HepG2 (cell line): Measurements from ENCODE around the gene GCNT2. TPM values are rescaled to one million over a fixed set of nuclear protein-coding genes. Genes with fewer than 3 reads are reported as not detected.
A peak's percentile ranks its signal among the peaks of the same experiment; 100 is the strongest.

ENCODE experiments used
- AGO2 ChIP-seq: fragments of 200-400 bp; formaldehyde crosslinking; optimal IDR thresholded peaks from 2 replicates; pipeline ENCODE3; 2017; ENCODE audit warnings: mild to moderate bottlenecking, low read depth, low read length, moderate library complexity
- KLF12 ChIP-seq: sonication (generic); formaldehyde crosslinking; IDR thresholded peaks from 2 replicates; pipeline ENCODE4 v1.4.0; 2020; ENCODE audit warnings: missing genetic modification reagents, borderline replicate concordance
- ZNF446 ChIP-seq: sonication (generic); formaldehyde crosslinking; IDR thresholded peaks from 2 replicates; pipeline ENCODE4 v1.5.0; 2020; ENCODE audit warnings: mild to moderate bottlenecking, missing genetic modification reagents
- ZNF770 ChIP-seq: sonication (generic); formaldehyde crosslinking; IDR thresholded peaks from 2 replicates; pipeline ENCODE4 v1.5.0; 2020; ENCODE audit warnings: mild to moderate bottlenecking, missing genetic modification reagents
- polyA plus RNA-seq, 8 experiments: library from polyadenylated mRNA; depleted of rRNA in 3 of 8; stranded (reverse) in 7 of 8; unstranded in 1 of 8; fragments of >200 nt; fragmentation: Illumina TruSeq in 4 of 8; extraction: Trizol in 4 of 8; gene quantifications; 2 replicates each; pipeline versions ENCODE4 v1.2.1 to v1.2.3, GENCODE V29; 2011 to 2016; ENCODE audit warnings: low read depth in 4 of 8, missing spikeins in 1 of 8, mixed read lengths in 1 of 8; ENCODE audit not compliant: insufficient read depth in 1 of 8
- total RNA-seq, 5 experiments: library from RNA; depleted of rRNA; stranded (reverse); fragments of >200 nt; fragmentation: Illumina TruSeq; extraction: Trizol; gene quantifications; 2 replicates each; pipeline ENCODE4 v1.2.3, GENCODE V29; 2016; ENCODE audit warnings: low read depth in 1 of 5
- TF ChIP-seq, protein P1 (sequence below): sonication (generic); formaldehyde crosslinking; IDR thresholded peaks from 2 replicates; pipeline ENCODE4; 2020; ENCODE audit warnings: missing genetic modification reagents, mild to moderate bottlenecking, borderline replicate concordance

Gene GCNT2
- total and polyA plus RNA-seq, 2 of the 13 experiments (the other 11 are each of a cell fraction or from before 2014, with no cell fraction given), result 11.8 to 31.9 TPM

GRCh38 chr6:10528158-10528981 lies 7.2 kb downstream of the GCNT2 start (continued):
- TF ChIP-seq, protein P1, sequence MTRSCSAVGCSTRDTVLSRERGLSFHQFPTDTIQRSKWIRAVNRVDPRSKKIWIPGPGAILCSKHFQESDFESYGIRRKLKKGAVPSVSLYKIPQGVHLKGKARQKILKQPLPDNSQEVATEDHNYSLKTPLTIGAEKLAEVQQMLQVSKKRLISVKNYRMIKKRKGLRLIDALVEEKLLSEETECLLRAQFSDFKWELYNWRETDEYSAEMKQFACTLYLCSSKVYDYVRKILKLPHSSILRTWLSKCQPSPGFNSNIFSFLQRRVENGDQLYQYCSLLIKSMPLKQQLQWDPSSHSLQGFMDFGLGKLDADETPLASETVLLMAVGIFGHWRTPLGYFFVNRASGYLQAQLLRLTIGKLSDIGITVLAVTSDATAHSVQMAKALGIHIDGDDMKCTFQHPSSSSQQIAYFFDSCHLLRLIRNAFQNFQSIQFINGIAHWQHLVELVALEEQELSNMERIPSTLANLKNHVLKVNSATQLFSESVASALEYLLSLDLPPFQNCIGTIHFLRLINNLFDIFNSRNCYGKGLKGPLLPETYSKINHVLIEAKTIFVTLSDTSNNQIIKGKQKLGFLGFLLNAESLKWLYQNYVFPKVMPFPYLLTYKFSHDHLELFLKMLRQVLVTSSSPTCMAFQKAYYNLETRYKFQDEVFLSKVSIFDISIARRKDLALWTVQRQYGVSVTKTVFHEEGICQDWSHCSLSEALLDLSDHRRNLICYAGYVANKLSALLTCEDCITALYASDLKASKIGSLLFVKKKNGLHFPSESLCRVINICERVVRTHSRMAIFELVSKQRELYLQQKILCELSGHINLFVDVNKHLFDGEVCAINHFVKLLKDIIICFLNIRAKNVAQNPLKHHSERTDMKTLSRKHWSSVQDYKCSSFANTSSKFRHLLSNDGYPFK, result no peak
- 0 out of 2 replicates have a peak, but pooled peaks have one; percentile 34 for TF ChIP-seq ZNF770 (CRISPR knock-in tag)
- no peak for TF ChIP-seq KLF12 (CRISPR knock-in tag)
- no peak for TF ChIP-seq AGO2
- TF ChIP-seq ZNF446 (CRISPR knock-in tag), result no peak
